Cortex of kidney (tissue), 1 donor: ENCODE measurements around the gene ETS1.

Source experiments
- DNase-seq: peaks from one replicate; lab custom pipeline; 2025; lab: John Stamatoyannopoulos, UW

ETS1 gene

GRCh38 chr11:128594226-128594625 lies 6.9 kb upstream of the ETS1 start:
- no peak for DNase-seq

GRCh38 chr11:128593281-128593680 lies 5.9 kb upstream of the ETS1 start:
- DNase-seq: no peak

GRCh38 chr11:128592454-128592853 lies 5.1 kb upstream of the ETS1 start:
- DNase-seq: no peak

- DNase-seq: no peak
Observed at GRCh38 chr11:128590587-128590986, 3.2 kb upstream of the ETS1 start.

- DNase-seq: no peak
Observed at GRCh38 chr11:128589998-128590397, 2.6 kb upstream of the ETS1 start.

GRCh38 chr11:128588093-128588492 lies 735 bp upstream of the ETS1 start:
- no peak for DNase-seq

- no peak for DNase-seq
Observed at GRCh38 chr11:128586689-128587088, 669 bp downstream of the ETS1 start.

GRCh38 chr11:128585498-128586238 lies 1.7 kb downstream of the ETS1 start:
- DNase-seq: no peak

GRCh38 chr11:128584253-128584652 lies 3.1 kb downstream of the ETS1 start:
- DNase-seq: no peak

- DNase-seq: no peak
Observed at GRCh38 chr11:128582496-128583366, 4.6 kb downstream of the ETS1 start.

GRCh38 chr11:128581561-128582272 lies 5.6 kb downstream of the ETS1 start:
- DNase-seq: no peak

GRCh38 chr11:128580612-128581011 lies 6.7 kb downstream of the ETS1 start:
- no peak for DNase-seq

GRCh38 chr11:128579798-128580504 lies 7.4 kb downstream of the ETS1 start:
- DNase-seq: no peak

GRCh38 chr11:128576555-128576954 lies 10.8 kb downstream of the ETS1 start:
- DNase-seq: no peak

- no peak for DNase-seq
Observed at GRCh38 chr11:128575961-128576350, 11.4 kb downstream of the ETS1 start.

GRCh38 chr11:128575174-128575960 lies 12.0 kb downstream of the ETS1 start:
- no peak for DNase-seq

- DNase-seq: no peak
Observed at GRCh38 chr11:128574576-128575011, 12.8 kb downstream of the ETS1 start.

GRCh38 chr11:128573638-128574037 lies 13.7 kb downstream of the ETS1 start:
- DNase-seq: no peak

GRCh38 chr11:128572965-128573364 lies 14.4 kb downstream of the ETS1 start:
- no peak for DNase-seq

- no peak for DNase-seq
Observed at GRCh38 chr11:128570632-128571031, 16.7 kb downstream of the ETS1 start.

GRCh38 chr11:128569291-128569690 lies 18.1 kb downstream of the ETS1 start:
- DNase-seq: no peak
